ENCODE measurements around the gene CRACR2A. TPM values are rescaled to one million over a fixed set of nuclear protein-coding genes. Genes with fewer than 3 reads are reported as not detected.

Gene CRACR2A
- total and polyA plus RNA-seq, 2 of the 4 experiments (the other 2 are of a cell fraction): 0.54 to 0.60 TPM

DNA sequence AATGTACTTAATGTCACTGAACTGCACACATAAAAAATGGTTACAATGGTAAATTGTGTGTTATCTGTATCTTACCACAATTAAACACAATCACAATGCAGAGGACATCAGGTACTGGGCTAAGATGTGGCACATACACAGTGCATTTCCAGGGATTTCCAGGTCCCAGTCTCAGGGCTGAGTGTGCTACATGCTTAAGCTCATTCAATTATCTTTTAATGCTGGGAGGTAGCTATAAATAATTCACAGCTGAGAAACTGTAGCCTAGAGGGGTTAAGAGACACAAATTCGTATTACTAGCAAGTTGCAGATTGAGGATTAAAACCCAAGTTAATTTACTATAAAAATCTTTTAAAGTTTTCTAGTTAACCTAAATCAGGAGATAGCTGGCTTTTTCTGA, 67.1 kb downstream of the CRACR2A start:
- no peaks in the 10 kb centered on the region for H3K79me1 ChIP-seq (ENCODE audit: low read depth in 1 of 2, low read length in 2 of 2)
- ChIA-PET CTCF (interaction anchor here (1.2 kb wide), 1 partner anchor 386 kb away, joined by 4 read pairs; no protein-coding TSS in a partner anchor), POLR2A (ENCODE audit: unreplicated experiment) (no interaction called here)
- H3K9ac ChIP-seq (ENCODE audit: low read depth, low read length): no peak overlapping the region
- H3K4ac ChIP-seq (ENCODE audit: low read depth, low read length): no peak overlapping the region
- WGBS, 2 experiments (ENCODE audit: extremely low coverage in 2 of 2, insufficient read length in 1 of 2): no CpG with 5 or more reads among the region's 1 CpG
- BruUV-seq (replicated peaks): no TSS peak
- no peak overlapping the region for H4K8ac ChIP-seq (ENCODE audit: low read depth in 2 of 2, low read length in 2 of 2)
- intact Hi-C loops (cut with micrococcal nuclease): no loop called here
- dilution Hi-C loops (cut with HindIII; ENCODE audit: low sequenced_read_pairs, unreplicated experiment): no loop called here
- no peak overlapping the region for H2BK5ac ChIP-seq (ENCODE audit: low read depth, low read length, poor library complexity, severe bottlenecking)
- H4K5ac ChIP-seq (ENCODE audit: low read depth, low read length): no peak overlapping the region
- H2BK15ac ChIP-seq (ENCODE audit: low read depth, low read length): no peak overlapping the region
- H3K9me3 ChIP-seq (ENCODE audit: control insufficient read depth, insufficient read depth, low read length): no peaks in the 10 kb centered on the region; the same call in 1 of the 2 replicates
- no peak overlapping the region for H3K23ac ChIP-seq (ENCODE audit: low read depth, low read length)
- in situ Hi-C loops (cut with MboI; ENCODE audit: low sequenced_read_pairs): no loop called here
- no peaks in the 10 kb centered on the region for H3K9me1 ChIP-seq (ENCODE audit: insufficient read depth, low read length)
- H3K27me3 ChIP-seq (ENCODE audit: control insufficient read depth, insufficient read depth, low read length): peaks cover 3% of the 10 kb centered on the region
- no peak overlapping the region for H2AK9ac ChIP-seq (replicated peaks; ENCODE audit: low read depth, low read length, poor library complexity)
- no peak overlapping the region for H3K14ac ChIP-seq (replicated peaks; ENCODE audit: low read depth, low read length)
- no peak overlapping the region for H3K18ac ChIP-seq (ENCODE audit: low read depth, low read length)
- H3K4me2 ChIP-seq (ENCODE audit: low read depth, low read length): no peak overlapping the region
- no peaks in the 10 kb centered on the region for H3K36me3 ChIP-seq (ENCODE audit: control insufficient read depth, insufficient read depth, low read length)
- H3K4me1 ChIP-seq (ENCODE audit: control insufficient read depth, insufficient read depth, low read length): no peaks in the 10 kb centered on the region
- no peak overlapping the region for H2AK5ac ChIP-seq (ENCODE audit: low read depth, low read length)
- no peak overlapping the region for H2BK120ac ChIP-seq (ENCODE audit: low read depth, low read length)
- H3K27ac ChIP-seq (ENCODE audit: insufficient read depth, low read length): no peak overlapping the region
- no peak for DNase-seq
- H4K20me1 ChIP-seq (ENCODE audit: insufficient read depth, low read length): no peaks in the 10 kb centered on the region
- no peak overlapping the region for H2BK20ac ChIP-seq (ENCODE audit: low read depth, low read length)
- H3K56ac ChIP-seq (ENCODE audit: extremely low read depth, insufficient read depth, low read length): no peak overlapping the region
- no peak overlapping the region for H2AFZ ChIP-seq (replicated peaks; ENCODE audit: low read length, poor library complexity)
- H3K4me3 ChIP-seq (ENCODE audit: insufficient read depth, low read depth, low read length): no peak overlapping the region
- TF ChIP-seq BHLHE40 (IDR thresholded peaks at IDR 0.05; ENCODE audit: low read depth, low read length) (no peak), MAZ (IDR thresholded peaks at IDR 0.05; ENCODE audit: borderline replicate concordance, low read depth, low read length) (no peak), RCOR1 (IDR thresholded peaks at IDR 0.05; ENCODE audit: insufficient replicate concordance, low read length) (no peak), SMC3 (IDR thresholded peaks at IDR 0.05; ENCODE audit: low read depth, low read length) (no peak), RAD21 (IDR thresholded peaks at IDR 0.05; ENCODE audit: low read length) (no peak), FOS (IDR thresholded peaks at IDR 0.05; ENCODE audit: low read depth, low read length) (no peak), CEBPB (IDR thresholded peaks at IDR 0.05; ENCODE audit: low read depth, low read length) (no peak), CHD1 (IDR thresholded peaks at IDR 0.05; ENCODE audit: low read depth, low read length) (no peak), NFE2L2 (IDR thresholded peaks at IDR 0.05; ENCODE audit: low read depth, low read length) (no peak), POLR2A (IDR thresholded peaks at IDR 0.05; ENCODE audit: low read depth, low read length) (no peak)
- TF ChIP-seq, protein P1, sequence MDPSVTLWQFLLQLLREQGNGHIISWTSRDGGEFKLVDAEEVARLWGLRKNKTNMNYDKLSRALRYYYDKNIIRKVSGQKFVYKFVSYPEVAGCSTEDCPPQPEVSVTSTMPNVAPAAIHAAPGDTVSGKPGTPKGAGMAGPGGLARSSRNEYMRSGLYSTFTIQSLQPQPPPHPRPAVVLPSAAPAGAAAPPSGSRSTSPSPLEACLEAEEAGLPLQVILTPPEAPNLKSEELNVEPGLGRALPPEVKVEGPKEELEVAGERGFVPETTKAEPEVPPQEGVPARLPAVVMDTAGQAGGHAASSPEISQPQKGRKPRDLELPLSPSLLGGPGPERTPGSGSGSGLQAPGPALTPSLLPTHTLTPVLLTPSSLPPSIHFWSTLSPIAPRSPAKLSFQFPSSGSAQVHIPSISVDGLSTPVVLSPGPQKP (IDR thresholded peaks at IDR 0.05; ENCODE audit: borderline replicate concordance, low read depth, low read length): no peak
- TF ChIP-seq, protein P2, sequence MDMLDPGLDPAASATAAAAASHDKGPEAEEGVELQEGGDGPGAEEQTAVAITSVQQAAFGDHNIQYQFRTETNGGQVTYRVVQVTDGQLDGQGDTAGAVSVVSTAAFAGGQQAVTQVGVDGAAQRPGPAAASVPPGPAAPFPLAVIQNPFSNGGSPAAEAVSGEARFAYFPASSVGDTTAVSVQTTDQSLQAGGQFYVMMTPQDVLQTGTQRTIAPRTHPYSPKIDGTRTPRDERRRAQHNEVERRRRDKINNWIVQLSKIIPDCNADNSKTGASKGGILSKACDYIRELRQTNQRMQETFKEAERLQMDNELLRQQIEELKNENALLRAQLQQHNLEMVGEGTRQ (IDR thresholded peaks at IDR 0.05; ENCODE audit: low read depth, low read length): no peak
- TF ChIP-seq, protein P3, sequence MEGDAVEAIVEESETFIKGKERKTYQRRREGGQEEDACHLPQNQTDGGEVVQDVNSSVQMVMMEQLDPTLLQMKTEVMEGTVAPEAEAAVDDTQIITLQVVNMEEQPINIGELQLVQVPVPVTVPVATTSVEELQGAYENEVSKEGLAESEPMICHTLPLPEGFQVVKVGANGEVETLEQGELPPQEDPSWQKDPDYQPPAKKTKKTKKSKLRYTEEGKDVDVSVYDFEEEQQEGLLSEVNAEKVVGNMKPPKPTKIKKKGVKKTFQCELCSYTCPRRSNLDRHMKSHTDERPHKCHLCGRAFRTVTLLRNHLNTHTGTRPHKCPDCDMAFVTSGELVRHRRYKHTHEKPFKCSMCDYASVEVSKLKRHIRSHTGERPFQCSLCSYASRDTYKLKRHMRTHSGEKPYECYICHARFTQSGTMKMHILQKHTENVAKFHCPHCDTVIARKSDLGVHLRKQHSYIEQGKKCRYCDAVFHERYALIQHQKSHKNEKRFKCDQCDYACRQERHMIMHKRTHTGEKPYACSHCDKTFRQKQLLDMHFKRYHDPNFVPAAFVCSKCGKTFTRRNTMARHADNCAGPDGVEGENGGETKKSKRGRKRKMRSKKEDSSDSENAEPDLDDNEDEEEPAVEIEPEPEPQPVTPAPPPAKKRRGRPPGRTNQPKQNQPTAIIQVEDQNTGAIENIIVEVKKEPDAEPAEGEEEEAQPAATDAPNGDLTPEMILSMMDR (conservative IDR thresholded peaks at IDR 0.05; ENCODE audit: low read depth, low read length): no peak
- no peak overlapping the region for H4K91ac ChIP-seq (ENCODE audit: insufficient read depth, low read depth, low read length)
- ATAC-seq (ENCODE audit: low read depth): no peak

Measured in IMR-90 (cell line).